ENCODE results near the gene OR6B1. TPM values are rescaled to one million over a fixed set of nuclear protein-coding genes. Genes with fewer than 3 reads are reported as not detected.

OR6B1 gene
- total RNA-seq = not detected in 2 replicates

DNA sequence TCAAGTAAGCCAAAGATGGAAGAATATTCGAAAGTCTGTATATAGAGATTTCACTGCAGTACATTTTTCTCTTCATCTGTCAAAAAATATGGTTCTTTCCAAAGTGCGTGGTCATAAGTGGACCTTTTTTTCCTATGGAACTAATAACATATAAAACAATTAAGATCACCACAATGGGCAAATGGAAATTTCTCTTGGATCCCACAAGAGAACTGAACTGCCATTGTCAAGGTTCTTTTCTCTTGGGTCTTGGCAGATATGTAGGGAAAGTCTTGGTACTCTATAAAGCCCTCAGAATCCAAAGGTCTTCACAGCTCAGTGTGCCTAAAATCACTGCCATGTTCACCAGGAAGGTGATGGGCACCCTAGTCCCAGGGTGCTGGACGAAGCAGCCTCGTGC is at the start of gene OR6B1:
TSS of gene OR6B1 (plus strand) at position 301 of the 400 bp plus-strand sequence. CDS start 3,677 bp downstream, outside the sequence.

DNA sequence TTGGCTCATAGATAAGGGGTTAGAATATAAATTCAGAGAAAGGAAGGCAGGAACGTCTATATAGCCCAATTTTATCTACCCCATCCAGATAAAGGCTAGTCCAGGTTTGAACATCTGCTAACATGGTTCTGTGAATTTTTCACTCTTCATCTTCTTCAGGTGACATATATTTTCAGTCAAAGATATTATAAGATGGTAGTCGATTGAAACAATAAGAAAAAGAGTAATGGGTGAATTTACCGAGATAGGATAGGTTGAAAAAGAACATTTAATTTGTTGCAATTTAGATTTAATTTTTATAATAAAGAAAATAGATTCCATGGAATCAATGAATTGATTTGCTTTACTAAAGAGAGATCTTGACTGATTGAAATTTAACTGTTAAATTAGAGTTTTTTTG is 45.6 kb upstream of the OR6B1 start, which contains the start of gene OR2F1:
TSS of gene OR2F1 (plus strand) at position 301 of the 400 bp plus-strand sequence. CDS start 5,127 bp downstream, outside the sequence.

DNA sequence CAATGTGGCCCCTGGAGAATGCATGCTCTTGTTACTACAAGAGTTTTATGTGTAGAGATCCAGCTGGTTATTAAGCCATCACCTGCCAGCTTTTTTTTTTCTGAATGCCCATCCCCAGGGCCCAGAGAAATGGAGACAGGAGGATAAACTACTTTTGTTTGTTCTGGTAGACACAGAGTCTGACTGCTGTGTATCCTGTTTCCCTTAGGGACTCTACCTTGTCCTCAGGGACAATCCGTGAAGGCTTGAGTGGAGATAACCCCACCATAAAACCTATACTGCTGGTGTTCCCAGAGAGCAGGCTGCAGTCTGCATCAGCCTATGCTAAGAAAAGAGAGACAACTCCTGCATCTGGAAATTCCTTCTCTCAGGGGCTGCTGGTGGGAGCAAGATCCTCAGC is 48.5 kb downstream of the OR6B1 start, which contains the start of gene OR2A5:
TSS of gene OR2A5 (plus strand) at position 301 of the 400 bp plus-strand sequence. CDS start 1,454 bp downstream, outside the sequence.

Other genes starting within 250 kb of the OR6B1 start
- gene CTAGE6, start 242.6 kb upstream of the OR6B1 start, total RNA-seq = under 0.01 TPM in 1 of 2 replicates, not detected in the other
- gene TCAF1, start 98.1 kb upstream of the OR6B1 start, total RNA-seq = 56.9 and 147 TPM in 2 replicates
- gene OR2F2, start 65.1 kb upstream of the OR6B1 start, total RNA-seq = not detected in 2 replicates
- gene OR2F1, start 45.5 kb upstream of the OR6B1 start, total RNA-seq = not detected in 2 replicates
- not detected in 2 replicates for gene OR2A5, start 48.6 kb downstream of the OR6B1 start, total RNA-seq
- gene OR2A25, start 69.5 kb downstream of the OR6B1 start, total RNA-seq = not detected in 2 replicates
- gene OR2A12, start 86.0 kb downstream of the OR6B1 start, total RNA-seq = not detected in 2 replicates
- not detected in 2 replicates for gene OR2A2, start 109.3 kb downstream of the OR6B1 start, total RNA-seq
- not detected in 2 replicates for gene OR2A14, start 122.9 kb downstream of the OR6B1 start, total RNA-seq
- gene CTAGE4, start 183.1 kb downstream of the OR6B1 start, total RNA-seq = 0.72 TPM in 1 of 2 replicates, not detected in the other
- 0.16 and 1.2 TPM in 2 replicates for gene ARHGEF35, start 195.5 kb downstream of the OR6B1 start, total RNA-seq
- not detected in 2 replicates for gene OR2A42, start 239.3 kb downstream of the OR6B1 start, total RNA-seq

Measured in epithelial cell of alveolus of lung (primary cell).